HG03520 (cell line): Measurements from ENCODE around the gene TDP1.
"Not testable (repeated sequence)": the region's sequence is repeated elsewhere in the genome, so short reads cannot be mapped to it uniquely, and the experiment has no call there.

Experiments used
- ATAC-seq: cut with Tn5 transposase; IDR thresholded peaks from one replicate; pipeline ENCODE4 v1.9.1; 2021; ENCODE audit warnings: mild to moderate bottlenecking, moderate library complexity; ENCODE audit not compliant: unreplicated experiment

The TDP1 gene

GRCh38 chr14:89986462-89987160, 30.9 kb downstream of the TDP1 start:
- no peak for ATAC-seq

- ATAC-seq: no peak
Observed at GRCh38 chr14:89987161-89987475, 31.4 kb downstream of the TDP1 start.

- ATAC-seq: no peak
Observed at GRCh38 chr14:89988787-89989186, 33.1 kb downstream of the TDP1 start.

- ATAC-seq: no peak
Observed at GRCh38 chr14:89990218-89990617, 34.5 kb downstream of the TDP1 start.

GRCh38 chr14:89990623-89991275, 35.0 kb downstream of the TDP1 start:
- no peak for ATAC-seq

- ATAC-seq: no peak
Observed at GRCh38 chr14:89992273-89992672, 36.5 kb downstream of the TDP1 start.

- ATAC-seq: no peak
Observed at GRCh38 chr14:89996963-89997362, 41.2 kb downstream of the TDP1 start.

GRCh38 chr14:90000935-90001334, 45.2 kb downstream of the TDP1 start:
- no peak for ATAC-seq

GRCh38 chr14:90003526-90004307, 48.0 kb downstream of the TDP1 start:
- ATAC-seq: no peak

- no peak for ATAC-seq
Observed at GRCh38 chr14:90005441-90005840, 49.7 kb downstream of the TDP1 start.

GRCh38 chr14:90005939-90006530, 50.3 kb downstream of the TDP1 start:
- no peak for ATAC-seq

- ATAC-seq: no peak
Observed at GRCh38 chr14:90017371-90017770, 61.6 kb downstream of the TDP1 start.

GRCh38 chr14:90019824-90020523, 64.2 kb downstream of the TDP1 start:
- ATAC-seq: no peak

- ATAC-seq: no peak
Observed at GRCh38 chr14:90023176-90023896, 67.6 kb downstream of the TDP1 start.

- ATAC-seq: no peak
Observed at GRCh38 chr14:90024910-90025309, 69.2 kb downstream of the TDP1 start.

GRCh38 chr14:90026608-90027007, 70.9 kb downstream of the TDP1 start:
- not testable (repeated sequence) for ATAC-seq

GRCh38 chr14:90027842-90028241, 72.1 kb downstream of the TDP1 start:
- ATAC-seq: no peak

- ATAC-seq: no peak
Observed at GRCh38 chr14:90034156-90034555, 78.4 kb downstream of the TDP1 start.

- ATAC-seq: no peak
Observed at GRCh38 chr14:90034835-90035525, 79.3 kb downstream of the TDP1 start.
